LNCAP (cell line): ENCODE measurements around the gene CD55.

Experiments
- CTCF ChIP-seq: fragments of 450-650 bp; IDR thresholded peaks from 2 replicates; pipeline ENCODE4 v1.5.1; 2017; ENCODE audit warnings: mild to moderate bottlenecking

CD55 gene

GRCh38 chr1:207321079-207321789 lies at the start of gene CD55:
TSS of gene CD55 (plus strand) at chr1:207321678. CDS start at chr1:207321766, 88 bp downstream.
- no peak for TF ChIP-seq CTCF

- TF ChIP-seq CTCF = no peak
Observed at GRCh38 chr1:207274882-207275281, 46.6 kb upstream of the CD55 start.

GRCh38 chr1:207276465-207276864 lies 45.0 kb upstream of the CD55 start:
- TF ChIP-seq CTCF = no peak

- TF ChIP-seq CTCF = no peak
Observed at GRCh38 chr1:207277241-207277640, 44.2 kb upstream of the CD55 start.

- no peak for TF ChIP-seq CTCF
Observed at GRCh38 chr1:207279652-207280051, 41.8 kb upstream of the CD55 start.

- TF ChIP-seq CTCF = no peak
Observed at GRCh38 chr1:207280706-207281105, 40.8 kb upstream of the CD55 start.

GRCh38 chr1:207282058-207282457 lies 39.4 kb upstream of the CD55 start:
- no peak for TF ChIP-seq CTCF
